ENCODE measurements around the gene TRIM67.
"Not testable (repeated sequence)": the region's sequence is repeated elsewhere in the genome, so short reads cannot be mapped to it uniquely, and the experiment has no call there.

Gene TRIM67

DNA sequence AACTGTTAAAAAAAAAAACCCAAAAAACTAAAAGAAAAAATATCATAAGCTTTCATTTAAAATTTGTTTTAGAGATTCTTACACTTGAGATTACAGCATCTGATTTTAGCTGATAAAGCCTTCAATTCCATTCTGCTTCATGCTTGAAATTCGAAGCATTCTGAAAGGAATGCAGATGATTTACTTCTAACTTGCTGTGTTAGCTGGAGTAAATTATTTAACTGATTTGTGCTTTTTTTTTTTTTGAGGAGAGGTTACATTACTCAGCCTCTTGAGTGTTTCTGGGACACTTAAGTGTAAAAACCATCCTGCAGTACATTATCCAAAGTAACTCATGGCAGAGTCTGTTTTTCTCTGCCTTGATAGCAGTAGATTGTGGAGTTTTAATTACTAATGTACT lies 4.5 kb upstream of the TRIM67 start:
- no peak overlapping the region for H3K4me3 ChIP-seq (ENCODE audit: low read depth, low read length)
- TF ChIP-seq, protein P1, sequence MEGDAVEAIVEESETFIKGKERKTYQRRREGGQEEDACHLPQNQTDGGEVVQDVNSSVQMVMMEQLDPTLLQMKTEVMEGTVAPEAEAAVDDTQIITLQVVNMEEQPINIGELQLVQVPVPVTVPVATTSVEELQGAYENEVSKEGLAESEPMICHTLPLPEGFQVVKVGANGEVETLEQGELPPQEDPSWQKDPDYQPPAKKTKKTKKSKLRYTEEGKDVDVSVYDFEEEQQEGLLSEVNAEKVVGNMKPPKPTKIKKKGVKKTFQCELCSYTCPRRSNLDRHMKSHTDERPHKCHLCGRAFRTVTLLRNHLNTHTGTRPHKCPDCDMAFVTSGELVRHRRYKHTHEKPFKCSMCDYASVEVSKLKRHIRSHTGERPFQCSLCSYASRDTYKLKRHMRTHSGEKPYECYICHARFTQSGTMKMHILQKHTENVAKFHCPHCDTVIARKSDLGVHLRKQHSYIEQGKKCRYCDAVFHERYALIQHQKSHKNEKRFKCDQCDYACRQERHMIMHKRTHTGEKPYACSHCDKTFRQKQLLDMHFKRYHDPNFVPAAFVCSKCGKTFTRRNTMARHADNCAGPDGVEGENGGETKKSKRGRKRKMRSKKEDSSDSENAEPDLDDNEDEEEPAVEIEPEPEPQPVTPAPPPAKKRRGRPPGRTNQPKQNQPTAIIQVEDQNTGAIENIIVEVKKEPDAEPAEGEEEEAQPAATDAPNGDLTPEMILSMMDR (IDR thresholded peaks at IDR 0.05; ENCODE audit: borderline replicate concordance, insufficient read depth, low read depth, low read length) = no peak

DNA sequence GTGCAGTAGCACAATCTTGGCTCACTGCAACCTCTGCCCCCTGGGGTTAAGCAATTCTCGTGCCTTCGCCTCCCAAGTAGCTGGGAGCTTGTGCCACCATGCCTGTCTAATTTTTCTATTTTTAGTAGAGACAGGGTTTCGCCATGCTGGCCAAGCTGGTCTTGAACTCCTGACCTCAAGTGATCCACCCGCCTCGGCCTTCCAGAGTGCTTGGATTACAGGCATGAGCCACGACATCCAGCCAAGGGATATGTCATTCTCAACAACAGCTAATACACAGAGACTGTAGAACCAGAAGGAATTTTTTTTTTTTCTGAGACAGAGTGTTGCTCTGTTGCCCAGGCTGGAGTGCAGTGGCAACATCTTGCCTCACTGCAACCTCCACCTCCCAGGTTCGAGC lies 3.7 kb upstream of the TRIM67 start:
- H3K4me3 ChIP-seq (ENCODE audit: low read depth, low read length) = not testable (repeated sequence)

- TF ChIP-seq, protein P1 (IDR thresholded peaks at IDR 0.05; ENCODE audit: borderline replicate concordance, insufficient read depth, low read depth, low read length) = no peak
- no peak overlapping the region for H3K4me3 ChIP-seq (ENCODE audit: low read depth, low read length)
These were observed 2.5 kb upstream of the TRIM67 start for GRCh38 chr1:231159202-231159962.

- no peak overlapping the region for H3K4me3 ChIP-seq (ENCODE audit: low read depth, low read length)
- TF ChIP-seq, protein P1 (IDR thresholded peaks at IDR 0.05; ENCODE audit: borderline replicate concordance, insufficient read depth, low read depth, low read length) = no peak
These were observed 1.7 kb upstream of the TRIM67 start for GRCh38 chr1:231159963-231160761.

- no peak overlapping the region for H3K4me3 ChIP-seq (ENCODE audit: low read depth, low read length)
- TF ChIP-seq, protein P1 (IDR thresholded peaks at IDR 0.05; ENCODE audit: borderline replicate concordance, insufficient read depth, low read depth, low read length) = no peak
These were observed 777 bp upstream of the TRIM67 start for GRCh38 chr1:231160895-231161666.

DNA sequence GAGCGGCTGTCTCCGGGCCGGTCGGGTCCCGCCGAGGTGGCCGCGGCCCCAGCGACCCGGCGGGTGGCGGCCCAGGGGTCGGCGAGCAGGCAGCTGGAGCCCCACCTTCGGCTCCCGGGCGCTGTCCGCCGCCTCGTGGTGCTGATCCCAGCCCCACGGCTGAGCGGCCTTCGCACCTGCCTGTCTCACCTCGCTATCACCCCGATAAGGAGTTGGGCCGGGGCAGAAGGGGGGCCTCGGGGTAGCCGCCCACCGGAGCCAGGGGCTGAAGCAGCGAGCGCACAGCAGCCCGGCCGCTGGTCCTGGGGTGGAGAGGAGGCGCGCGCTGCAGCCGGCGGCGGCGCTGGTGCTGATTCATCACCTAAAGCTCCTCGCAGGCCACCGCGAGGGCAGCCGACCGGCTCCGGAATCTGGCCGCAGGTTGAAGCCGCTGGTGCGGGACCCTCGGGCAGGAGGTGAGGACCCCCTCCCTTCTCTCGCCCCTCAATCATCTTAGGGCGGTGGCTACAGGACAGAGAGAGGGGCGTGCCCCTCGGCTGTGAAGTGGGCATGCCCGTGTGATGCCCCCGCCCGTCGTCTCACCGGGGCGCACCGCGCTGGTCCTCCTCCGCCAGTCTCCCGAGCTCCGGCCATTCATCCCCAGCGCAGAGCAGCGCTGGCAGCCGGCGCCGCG lies 575 bp downstream of the TRIM67 start:
- TF ChIP-seq, protein P1 (IDR thresholded peaks at IDR 0.05; ENCODE audit: borderline replicate concordance, insufficient read depth, low read depth, low read length) = no peak
- no peak overlapping the region for H3K4me3 ChIP-seq (ENCODE audit: low read depth, low read length)
